ENCODE results near the gene WDR83.

- no peak for TF ChIP-seq GATA2 (IDR thresholded peaks at IDR 0.05; ENCODE audit: low read depth, low read length)
- TF ChIP-seq GATA3 (IDR thresholded peaks at IDR 0.05; ENCODE audit: low read depth, low read length) = no peak
These were observed 22.4 kb downstream of the WDR83 start for GRCh38 chr19:12689012-12689411.

Data from SH-SY5Y (cell line).